ENCODE results near the gene ZZZ3.

ZZZ3 gene

DNA sequence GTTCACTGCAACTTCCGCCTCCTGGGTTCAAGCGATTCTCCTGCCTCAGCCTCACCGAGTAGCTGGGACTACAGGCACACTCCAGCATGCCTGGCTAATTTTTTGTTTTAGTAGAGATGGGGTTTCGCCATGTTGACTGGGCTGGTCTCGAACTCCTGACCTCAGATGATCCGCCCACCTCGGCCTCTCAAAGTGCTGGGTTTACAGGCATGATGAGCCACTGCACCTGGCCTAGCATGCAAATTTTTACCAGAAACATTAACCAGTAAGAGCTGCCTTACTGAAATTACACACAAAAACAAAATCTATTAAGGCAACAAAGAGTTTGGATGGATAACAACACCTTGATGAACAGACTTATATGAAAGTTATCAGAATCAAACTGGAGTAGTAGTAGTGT is 12.1 kb downstream of the ZZZ3 start:
- H3K27ac ChIP-seq = no peak overlapping the region
- TF ChIP-seq, protein P1, sequence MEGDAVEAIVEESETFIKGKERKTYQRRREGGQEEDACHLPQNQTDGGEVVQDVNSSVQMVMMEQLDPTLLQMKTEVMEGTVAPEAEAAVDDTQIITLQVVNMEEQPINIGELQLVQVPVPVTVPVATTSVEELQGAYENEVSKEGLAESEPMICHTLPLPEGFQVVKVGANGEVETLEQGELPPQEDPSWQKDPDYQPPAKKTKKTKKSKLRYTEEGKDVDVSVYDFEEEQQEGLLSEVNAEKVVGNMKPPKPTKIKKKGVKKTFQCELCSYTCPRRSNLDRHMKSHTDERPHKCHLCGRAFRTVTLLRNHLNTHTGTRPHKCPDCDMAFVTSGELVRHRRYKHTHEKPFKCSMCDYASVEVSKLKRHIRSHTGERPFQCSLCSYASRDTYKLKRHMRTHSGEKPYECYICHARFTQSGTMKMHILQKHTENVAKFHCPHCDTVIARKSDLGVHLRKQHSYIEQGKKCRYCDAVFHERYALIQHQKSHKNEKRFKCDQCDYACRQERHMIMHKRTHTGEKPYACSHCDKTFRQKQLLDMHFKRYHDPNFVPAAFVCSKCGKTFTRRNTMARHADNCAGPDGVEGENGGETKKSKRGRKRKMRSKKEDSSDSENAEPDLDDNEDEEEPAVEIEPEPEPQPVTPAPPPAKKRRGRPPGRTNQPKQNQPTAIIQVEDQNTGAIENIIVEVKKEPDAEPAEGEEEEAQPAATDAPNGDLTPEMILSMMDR (conservative IDR thresholded peaks at IDR 0.05) = no peak

DNA sequence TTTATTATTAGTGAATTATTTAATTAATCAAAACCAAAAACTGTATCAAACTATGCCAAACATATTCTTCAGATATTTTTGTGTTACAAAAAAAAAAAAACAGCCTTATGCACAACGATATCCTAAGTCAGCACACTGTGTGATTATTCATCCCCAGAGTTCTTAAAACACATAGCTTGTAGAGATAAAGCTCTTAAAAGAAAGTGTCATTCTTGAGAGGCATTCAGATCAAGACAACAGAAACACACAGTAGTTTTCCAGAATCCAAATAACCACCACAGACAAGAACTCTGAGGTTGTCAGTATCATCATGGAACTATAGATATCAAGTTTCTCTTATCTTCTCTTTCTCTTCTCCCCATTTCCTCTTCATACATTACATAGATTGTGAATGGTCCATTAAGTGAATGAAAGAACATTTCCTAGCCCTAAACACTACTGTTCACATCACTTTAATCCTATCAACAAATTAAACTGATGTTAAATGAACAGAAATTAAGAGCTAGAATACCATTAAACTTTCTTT is 13.5 kb downstream of the ZZZ3 start:
- TF ChIP-seq, protein P1 (conservative IDR thresholded peaks at IDR 0.05) = no peak
- peak overlapping the region; percentile 52; the same call in 1 of the 2 replicates for H3K27ac ChIP-seq

DNA sequence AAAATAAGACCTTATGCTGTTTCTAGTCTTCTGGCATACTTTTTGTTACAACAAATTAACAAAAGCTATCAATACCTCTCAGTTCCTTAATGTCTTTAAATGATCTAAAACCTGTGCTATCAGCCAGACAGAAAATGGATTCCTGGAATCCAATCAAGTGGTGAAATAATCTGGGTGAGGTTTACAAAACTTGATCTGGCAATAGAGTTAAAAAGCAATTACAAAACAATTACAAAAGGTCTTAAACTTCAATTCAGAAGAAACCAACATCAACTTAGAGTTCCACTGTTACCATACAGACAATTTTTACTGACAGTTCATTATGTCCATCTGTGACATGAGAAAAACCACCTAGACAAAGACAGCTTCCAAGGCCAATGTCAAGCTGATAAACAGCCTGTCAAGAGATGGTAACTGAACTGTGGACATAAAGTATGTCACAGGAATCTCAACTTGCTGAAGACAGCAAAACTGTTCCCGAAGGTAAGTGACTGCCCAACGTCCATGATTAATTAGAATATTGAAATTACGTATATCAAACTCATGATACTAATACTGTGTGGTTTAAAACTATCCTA is 17.4 kb downstream of the ZZZ3 start:
- TF ChIP-seq, protein P1 (conservative IDR thresholded peaks at IDR 0.05) = no peak

DNA sequence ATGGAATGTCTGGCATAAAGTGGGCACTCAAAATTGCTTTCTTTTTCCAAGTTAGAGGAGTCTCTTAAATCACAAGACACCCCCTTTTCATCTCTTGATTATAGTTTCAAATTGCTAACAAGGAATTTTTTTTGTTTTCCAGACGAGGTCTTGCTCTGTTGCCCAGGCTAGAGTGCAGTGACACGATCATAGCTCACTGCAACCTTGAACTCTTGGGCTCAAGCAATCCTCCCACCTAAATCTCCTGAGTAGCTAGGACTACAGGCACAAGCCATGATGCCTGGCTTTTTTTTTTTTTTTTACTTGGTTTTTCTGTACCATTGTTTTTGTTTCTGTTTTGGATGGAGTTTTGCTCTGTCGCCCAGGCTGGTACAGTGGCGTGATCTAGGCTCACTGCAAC is 20.8 kb downstream of the ZZZ3 start:
- no peak overlapping the region for H3K27ac ChIP-seq
- TF ChIP-seq, protein P1 (conservative IDR thresholded peaks at IDR 0.05) = no peak

More for the DNA sequence above, 17.4 kb downstream of the ZZZ3 start:
- no peak overlapping the region for H3K27ac ChIP-seq

DNA sequence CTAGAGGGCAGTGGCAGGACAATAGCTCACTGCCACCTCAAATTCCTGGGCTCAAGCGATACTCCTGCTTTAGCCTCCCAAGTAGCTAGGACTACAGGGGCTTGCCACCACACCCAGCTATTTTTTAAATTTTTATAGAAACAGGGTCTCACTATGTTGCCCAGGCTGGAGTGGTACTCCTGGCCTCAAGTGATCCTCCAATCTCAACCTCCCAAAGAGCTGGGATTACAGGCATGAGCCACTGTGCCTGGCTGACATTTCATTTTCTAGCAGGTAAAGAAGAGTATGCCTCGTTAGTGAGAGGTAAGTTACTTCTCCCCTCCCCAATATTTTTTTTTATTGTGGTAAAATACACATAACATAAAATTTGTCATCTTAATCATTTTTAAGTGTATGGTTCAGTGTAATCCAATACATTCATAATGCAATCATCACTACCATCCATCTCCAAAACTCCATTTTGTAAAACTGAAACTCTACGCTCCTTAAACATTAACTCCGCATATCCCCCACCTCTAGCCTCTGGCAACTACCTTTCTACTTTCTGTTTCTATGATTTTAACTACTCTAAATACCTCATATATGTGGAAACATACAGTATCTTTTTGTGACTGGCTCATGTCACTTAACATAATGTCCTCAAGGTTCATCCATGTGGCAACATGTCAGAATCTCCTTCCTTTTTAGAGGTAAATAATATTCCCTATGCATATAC is 22.4 kb downstream of the ZZZ3 start:
- TF ChIP-seq, protein P1 (conservative IDR thresholded peaks at IDR 0.05) = no peak
- no peak overlapping the region for H3K27ac ChIP-seq

DNA sequence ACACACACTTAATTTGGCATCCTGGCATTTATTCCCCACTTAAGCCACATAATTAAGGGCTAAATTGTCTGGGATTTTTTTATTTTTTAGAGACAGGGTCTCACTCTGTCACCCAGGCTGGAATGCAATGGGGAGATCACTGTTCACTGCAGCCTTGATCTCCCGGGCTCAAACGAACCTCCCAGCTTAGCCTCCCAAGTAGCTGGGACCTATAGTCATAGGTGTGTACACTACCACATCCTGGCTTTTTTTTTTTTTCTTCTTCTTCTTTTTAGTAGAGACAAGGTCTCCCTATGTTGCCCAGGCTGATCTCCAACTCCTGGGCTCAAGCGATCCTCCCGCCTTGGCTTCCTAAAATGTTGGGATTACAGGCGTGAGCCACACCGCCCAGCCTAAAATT is 24.2 kb downstream of the ZZZ3 start:
- H3K27ac ChIP-seq = no peak overlapping the region
- TF ChIP-seq, protein P1 (conservative IDR thresholded peaks at IDR 0.05) = no peak

DNA sequence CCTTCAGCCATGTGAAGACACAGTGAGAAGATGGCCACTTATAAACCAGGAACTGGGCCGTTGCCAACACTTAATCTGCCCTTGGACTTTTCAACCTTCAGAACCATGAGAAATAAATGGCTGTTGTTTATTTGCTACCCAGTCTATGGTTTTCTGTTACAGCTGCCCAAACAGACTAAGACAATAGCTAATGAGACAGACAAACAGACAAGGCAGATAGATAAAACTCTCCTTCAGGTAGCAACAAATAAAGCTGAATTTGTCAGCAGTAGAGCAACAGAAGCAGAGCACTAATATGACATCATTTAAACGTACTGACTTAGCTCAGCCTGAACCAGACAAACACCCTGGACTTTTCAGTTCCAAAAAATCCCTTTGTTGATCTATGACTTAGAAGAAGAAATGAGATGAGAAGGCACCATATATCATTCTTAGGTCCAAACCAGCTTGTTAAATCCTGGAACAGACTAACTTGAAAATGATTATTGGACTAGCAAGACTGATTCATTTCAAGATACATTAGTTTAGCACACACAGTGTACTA is 27.0 kb downstream of the ZZZ3 start:
- no peak overlapping the region for H3K27ac ChIP-seq
- TF ChIP-seq, protein P1 (conservative IDR thresholded peaks at IDR 0.05) = no peak

Data from VCaP (cell line).